Central memory CD4-positive, alpha-beta T cell (primary cell): Measurements from ENCODE around the gene ARMH1.
"Not testable (repeated sequence)": the region's sequence is repeated elsewhere in the genome, so short reads cannot be mapped to it uniquely, and the experiment has no call there.

ENCODE experiments used
- DNase-seq: peaks from one replicate; pipeline ENCODE4 v3.0.0; 2022

ARMH1 gene

DNA sequence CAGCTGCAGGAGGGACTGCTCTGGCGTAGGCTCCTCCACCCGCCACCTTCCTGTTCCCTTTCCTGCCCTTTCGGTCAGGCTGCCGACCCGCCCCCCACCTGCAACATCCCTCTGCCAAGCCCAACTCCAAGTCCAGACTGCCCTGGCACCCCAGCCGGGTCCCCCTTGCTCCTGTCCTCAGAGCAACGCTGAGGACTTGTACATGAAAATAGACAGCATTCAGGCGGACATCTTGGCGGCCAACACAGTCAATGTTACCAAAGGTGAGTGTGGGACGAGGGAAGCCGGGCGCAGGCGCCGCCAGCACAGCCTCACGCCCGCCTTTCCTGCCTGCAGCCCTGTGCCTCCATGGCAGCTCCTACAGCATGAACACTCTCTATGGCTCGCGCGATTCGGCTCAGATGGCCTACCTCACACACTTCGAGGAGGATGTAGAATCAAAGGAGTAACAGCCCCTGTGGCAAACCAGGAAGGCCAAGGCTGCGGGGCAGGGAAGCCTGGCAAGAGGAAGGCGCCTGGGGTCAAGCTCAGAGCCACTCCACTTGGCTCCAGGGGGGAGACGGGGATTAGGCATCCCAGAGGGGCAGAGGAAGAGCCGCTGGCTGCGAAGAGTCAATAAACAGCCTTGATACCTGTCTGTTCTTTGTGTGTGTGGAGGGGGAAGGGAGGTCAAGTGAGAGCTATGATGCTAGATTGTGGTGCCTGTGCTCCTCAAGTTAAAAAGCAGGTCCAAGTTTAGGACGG, 50.6 kb downstream of the ARMH1 start:
- DNase-seq = no peak

DNA sequence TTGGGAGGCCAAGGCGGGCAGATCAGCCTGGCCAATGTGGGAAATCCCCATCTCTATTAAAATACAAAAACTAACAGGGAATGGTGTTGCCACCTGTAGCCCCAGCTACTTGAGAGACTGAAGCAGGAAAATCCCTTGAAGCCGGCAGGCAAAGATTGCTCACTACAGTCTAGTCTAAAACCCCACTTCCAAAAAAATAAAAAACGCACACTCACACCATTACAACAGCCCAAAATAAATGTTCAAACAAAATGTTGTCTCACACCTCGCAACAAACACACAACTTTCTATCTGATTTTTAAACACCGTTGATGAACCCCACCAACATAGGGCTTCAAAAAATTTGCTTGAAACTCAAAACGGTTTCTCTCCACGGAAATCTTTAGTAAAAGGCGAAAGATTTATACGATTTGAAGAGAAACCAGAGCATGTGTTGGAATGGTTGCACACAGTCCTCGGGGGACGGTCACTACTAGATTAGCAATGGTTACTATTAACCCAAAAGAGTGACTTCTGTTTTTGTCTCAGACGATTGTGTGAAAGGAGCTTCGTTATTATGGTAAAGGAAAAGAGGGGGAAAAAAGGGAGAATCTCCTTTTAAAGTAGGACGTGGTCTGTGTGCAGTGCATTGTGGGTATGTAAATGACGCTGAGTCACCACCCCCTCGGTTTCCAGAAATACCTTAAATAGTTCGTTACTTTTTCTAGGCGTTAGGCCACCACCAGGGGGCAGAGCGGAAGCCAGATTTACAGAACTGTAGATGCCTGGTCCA, 56.4 kb downstream of the ARMH1 start, which contains the start of gene RNU5D-1:
RNU5D-1 (minus strand) TSS at position 430 of the 772 bp plus-strand sequence.
- DNase-seq = peak; percentile 91

DNA sequence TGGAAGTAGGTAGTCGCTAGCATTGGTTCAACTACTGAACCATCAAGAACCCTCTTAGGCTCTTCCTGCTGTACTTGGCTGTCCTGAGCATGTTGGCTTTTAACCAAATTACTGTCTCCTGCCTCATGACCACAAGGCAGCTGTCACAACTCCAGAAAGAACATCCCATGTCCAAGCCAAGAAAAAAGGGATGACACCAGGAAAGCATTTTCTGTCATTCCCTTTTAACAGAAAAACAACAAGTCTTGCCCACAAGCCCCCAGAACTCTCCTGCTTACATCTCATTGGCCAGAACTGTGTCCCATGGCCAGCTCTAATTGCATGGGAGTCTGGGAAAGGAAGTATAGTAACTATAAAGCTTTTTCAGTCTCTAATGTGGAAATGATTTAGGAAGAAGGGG, 58.9 kb downstream of the ARMH1 start:
- DNase-seq = no peak

DNA sequence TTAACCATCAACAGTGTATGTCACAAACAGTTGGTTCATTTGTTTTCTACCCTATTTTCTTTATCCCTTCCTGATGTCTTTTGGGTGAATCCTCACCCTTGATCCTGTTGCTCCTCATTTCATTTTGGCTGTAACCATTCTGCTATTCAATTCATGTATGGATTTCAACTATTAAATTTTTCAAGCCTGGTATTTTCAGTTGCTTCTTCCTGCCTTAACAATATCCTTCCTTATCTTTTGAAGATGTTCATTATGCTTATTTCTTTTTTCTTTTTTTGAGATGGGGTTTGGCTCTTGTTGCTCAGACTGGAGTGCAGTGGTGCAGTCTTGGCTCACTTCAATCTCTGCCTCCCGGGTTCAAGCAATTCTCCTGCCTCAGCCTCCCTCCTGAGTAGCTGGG, 59.3 kb downstream of the ARMH1 start:
- DNase-seq = no peak

DNA sequence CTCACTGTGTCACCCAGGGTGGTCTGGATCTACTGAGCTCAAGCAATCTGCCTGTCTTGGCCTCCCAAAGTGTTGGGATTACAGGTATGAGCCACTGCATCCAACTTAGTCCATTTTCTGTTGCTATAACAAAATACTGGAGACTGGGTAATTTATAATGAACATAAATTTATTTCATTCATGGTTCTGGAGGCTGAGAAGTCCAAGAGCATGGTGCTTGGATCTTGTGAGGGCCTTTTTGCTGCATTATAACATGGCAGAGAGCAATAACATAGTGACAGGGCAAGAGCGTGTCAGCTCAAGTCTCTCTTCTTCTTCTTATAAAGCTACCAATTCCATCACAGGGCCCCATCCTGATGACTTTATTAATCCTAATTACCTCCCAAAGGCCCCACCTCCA, 61.5 kb downstream of the ARMH1 start:
- DNase-seq = no peak

DNA sequence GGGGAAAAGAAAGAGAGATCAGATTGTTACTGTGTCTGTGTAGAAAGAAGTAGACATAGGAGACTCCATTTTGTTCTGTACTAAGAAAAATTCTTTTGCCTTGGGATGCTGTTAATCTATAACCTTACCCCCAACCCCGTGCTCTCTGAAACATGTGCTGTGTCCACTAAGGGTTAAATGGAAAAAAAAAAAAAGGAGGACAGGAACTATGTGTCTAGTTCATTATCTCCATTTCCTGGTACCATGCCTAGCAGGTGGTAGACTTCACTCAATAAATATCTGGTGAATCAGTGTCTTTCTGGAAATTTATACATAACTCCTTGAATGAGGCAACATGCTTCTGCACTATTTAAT, 64.4 kb downstream of the ARMH1 start:
- not testable (repeated sequence) for DNase-seq

DNA sequence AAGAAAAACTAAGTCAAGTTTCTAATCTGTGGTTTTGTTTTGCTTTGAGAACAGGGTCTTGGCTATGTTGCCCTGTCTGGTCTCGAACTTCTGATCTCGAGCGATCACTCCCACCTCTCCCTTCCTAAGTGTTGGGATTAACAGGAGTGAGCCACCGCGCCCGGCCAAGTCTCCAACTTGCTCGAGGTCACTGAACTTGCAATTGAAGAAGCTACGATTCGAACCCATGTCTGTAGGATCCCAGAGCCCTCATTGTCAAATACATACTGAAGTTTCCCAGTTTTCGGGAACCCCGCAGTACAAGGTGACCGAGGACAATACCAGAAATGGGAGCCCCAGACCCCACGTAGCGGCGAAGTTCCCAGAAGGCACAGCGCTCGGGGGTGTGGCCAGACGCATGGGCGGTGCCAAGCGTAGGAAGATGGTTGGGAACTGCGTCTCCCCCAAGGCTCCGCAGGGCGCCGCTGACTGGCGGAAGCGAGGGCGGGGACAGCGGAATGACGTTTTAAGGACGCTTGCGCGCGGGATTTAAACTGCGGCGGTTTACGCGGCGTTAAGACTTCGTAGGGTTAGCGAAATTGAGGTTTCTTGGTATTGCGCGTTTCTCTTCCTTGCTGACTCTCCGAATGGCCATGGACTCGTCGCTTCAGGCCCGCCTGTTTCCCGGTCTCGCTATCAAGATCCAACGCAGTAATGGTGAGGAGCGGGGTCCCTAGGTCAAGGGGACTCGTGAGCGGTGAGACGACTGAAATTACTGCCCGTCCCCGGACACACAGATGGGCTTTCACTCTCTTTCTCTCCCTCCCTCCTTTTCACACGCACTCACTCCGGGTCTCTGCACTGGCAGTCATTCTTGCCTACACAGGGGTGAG, 65.0 kb downstream of the ARMH1 start, which contains the start of gene KIF2C:
KIF2C (plus strand) TSS at position 531 of the 872 bp plus-strand sequence; CDS start at position 627, 96 bp downstream.
- DNase-seq = peak; percentile 94

DNA sequence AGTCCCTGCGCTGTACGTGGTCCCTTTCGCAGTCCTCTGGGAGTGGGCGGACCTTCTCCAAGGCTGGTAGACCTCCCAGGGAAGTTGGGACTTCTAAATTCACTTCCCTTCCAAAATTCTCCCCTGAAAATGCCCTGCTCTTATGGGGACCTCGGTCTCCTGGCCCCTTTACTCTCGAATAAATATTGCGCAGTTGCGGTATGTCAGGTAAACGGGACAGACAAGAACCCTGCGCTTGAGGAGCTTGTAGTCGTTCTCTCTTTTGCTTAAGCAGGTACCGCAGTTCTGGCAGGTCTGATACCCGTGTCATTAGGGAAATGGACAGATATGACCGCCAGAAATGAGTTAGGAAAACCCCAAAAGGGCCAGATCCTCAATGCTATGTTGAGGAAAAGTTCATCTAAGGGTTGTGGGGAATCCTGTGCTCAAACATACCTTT, 65.7 kb downstream of the ARMH1 start:
- DNase-seq = no peak

DNA sequence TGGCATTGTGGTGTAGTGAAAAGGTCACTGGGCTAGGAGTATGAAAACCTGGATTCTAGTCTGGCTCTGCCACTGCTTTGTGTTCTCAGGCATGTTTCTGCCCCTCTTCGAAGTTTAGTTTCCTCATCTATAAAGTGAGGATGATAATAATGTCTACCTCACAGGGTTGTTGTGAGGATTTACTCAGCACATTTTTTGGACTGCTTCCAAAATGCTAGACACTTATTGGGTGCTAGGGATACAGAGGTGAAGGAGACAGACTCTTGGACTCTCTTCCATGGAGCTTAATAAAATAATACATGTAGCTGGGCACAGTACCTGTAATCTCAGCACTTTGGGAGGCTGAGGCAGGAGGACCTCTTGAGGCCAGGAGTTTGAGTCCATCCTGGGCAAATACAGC, 68.7 kb downstream of the ARMH1 start:
- no peak for DNase-seq

DNA sequence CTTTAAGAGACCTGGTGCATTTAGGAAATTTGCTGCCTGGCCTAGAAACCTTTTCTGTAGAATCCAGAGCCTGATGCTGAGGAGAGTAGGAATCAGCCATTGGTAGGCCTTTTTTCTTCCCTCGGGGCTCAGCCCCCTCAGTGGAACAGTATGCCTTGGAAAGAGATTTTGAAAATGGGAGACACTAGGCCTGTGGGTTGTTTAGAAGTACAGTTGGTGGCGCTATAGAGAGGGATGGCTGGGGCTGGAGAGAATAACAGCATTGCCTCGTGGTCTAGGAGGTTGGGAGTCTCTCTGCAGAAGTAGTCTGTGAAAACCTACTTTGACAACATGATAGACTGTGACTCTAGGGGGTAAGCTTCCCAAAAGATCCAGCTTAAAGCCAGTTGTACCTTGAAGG, 73.4 kb downstream of the ARMH1 start:
- no peak for DNase-seq

DNA sequence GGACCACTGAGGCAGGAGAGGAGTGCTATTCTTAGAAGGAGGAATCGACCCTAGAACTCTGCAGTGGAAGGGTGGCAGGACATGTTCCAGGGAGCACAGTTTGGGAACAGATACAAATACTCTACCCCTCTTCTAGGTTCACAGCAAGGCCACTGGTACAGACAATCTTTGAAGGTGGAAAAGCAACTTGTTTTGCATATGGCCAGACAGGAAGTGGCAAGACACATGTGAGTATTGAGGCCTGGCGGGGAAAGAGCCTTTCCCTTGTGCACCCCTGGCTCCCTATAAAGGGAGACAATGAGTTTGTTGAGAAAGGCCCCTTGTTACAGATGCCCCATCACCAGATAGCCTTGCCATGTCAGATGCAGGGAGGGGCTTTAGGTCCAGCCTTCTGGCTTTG, 82.9 kb downstream of the ARMH1 start:
- DNase-seq = no peak

DNA sequence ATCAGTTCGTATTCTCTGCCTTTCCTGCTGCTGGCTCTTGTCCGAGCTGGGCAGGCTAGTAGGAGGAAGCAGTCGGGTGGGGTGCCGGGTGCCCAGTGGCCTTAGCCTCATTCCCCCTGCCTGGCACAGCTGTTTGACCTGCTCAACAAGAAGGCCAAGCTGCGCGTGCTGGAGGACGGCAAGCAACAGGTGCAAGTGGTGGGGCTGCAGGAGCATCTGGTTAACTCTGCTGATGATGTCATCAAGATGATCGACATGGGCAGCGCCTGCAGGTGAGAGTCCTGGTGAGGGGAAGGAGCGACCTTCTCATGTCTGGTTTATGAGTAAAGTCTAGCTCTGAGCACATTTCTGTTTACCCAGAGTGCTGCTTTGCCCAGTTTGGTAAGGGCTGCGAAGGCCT, 84.6 kb downstream of the ARMH1 start:
- DNase-seq = no peak

DNA sequence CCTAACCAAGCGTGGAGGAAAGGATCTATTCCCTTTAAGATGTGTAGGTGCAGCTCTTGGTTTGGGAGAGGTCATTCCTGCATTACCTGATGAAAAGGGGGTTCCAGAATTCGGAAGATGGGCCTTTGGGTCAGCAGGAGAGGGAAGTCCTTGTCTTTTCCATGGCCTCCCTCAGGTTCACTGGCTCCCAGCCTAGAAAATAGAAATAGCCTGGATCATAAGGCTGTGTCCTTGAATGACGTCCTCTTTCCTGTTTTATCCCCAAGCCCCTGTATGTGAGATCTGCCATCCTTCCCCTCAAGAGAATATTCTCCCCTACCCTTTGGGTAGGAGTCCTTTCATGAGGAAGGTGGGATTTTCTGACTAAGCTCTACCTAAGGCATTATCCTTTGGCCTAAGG, 86.4 kb downstream of the ARMH1 start:
- DNase-seq = no peak

DNA sequence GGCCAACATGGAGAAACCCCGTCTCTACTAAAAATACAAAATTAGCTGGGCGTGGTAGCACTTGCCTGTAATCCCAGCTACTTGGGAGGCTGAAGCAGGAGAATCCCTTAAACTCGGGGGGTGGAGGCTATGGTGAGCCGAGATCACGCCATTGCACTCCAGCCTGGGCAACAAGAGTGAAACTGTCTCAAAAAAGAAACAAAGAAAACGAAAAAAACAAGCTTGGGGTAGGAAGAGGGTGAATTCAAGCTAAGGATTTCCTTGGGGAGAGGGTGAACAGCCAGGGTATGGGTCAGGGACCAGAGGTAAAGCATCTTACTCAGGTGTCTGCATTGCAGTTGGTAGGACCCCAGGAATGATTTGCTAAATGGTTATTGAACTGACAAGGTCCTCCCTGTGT, 91.9 kb downstream of the ARMH1 start:
- not testable (repeated sequence) for DNase-seq
